Mucosa of descending colon (tissue), 3 donors: ENCODE measurements around the gene PALD1. TPM values are rescaled to one million over a fixed set of nuclear protein-coding genes. Genes with fewer than 3 reads are reported as not detected.

Source experiments
- ATAC-seq: fragments of 200-7000 bp; cut with Tn5 transposase; one replicate; pipeline ENCODE4 v1.9.1; 2020; ENCODE audit warnings: mild to moderate bottlenecking, moderate library complexity
- DNase-seq, 3 donors: peaks; one replicate each; pipeline ENCODE4 v3.0.0-alpha.2; 2020
- H3K36me3 ChIP-seq: fragments of 200-600 bp; one replicate; pipeline ENCODE4 v1.8.0; 2021; ENCODE audit warnings: low read depth, mild to moderate bottlenecking
- H3K4me1 ChIP-seq: fragments of 200-600 bp; one replicate; pipeline ENCODE4 v1.8.0; 2021; ENCODE audit warnings: low read depth, mild to moderate bottlenecking
- H3K4me3 ChIP-seq: fragments of 200-600 bp; one replicate; pipeline ENCODE4 v1.8.0; 2021; ENCODE audit warnings: mild to moderate bottlenecking
- H3K9me3 ChIP-seq: fragments of 200-600 bp; one replicate; pipeline ENCODE4 v1.8.0; 2021; ENCODE audit warnings: mild to moderate bottlenecking
- intact Hi-C, 2 donors: fragments of 100-400 bp; cut with DNase I in 1 of 2; cut with micrococcal nuclease in 1 of 2; formaldehyde crosslinking; loops; one replicate each; pipeline versions ENCODE4 v1.11.0 to v1.11.1; 2022; cut with DNase I, micrococcal nuclease
- total RNA-seq, 3 donors: library from RNA; stranded (reverse); fragmentation: NEBNext Ultra II Directional in 2 of 3; extraction: Animal tissue kit (Norgen Biotek cat#: 25700) in 2 of 3; gene quantifications; one replicate each; pipeline versions ENCODE4 v1.2.1 to v1.2.4, GENCODE V29; 2021 to 2023
- TF ChIP-seq, protein P1 (sequence below): fragments of 200-600 bp; IDR thresholded peaks from one replicate; pipeline ENCODE4 v1.8.0; 2022; ENCODE audit warnings: antibody characterized with exemption, mild to moderate bottlenecking
- donor health status: DM: no; HTN: no; CAD: no; lungs with moderate emphysema.
- donor health status: DM: no; HTN: no; CAD: no.
- donor health status: DM: no; HTN: yes; CAD: no.

PALD1 gene
- total RNA-seq, 3 donors from 2014 or later: 1.9 to 15.9 (median 3.2) TPM

DNA sequence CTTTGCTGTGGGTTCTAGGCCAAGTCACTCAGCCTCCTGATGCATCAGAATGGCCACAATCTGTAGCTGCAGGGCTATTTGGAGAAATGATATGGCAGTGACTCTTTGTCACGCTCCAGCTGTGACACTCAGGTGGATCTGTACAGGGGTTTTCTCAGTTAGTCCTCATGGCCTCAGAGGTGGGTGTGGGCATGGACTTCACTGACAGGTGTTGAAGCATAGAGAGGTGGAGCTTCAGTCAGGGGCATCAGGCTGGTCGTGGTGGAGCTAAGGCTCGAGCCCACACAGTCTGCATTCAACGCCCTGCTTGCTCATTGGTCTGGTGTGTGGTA is 21.2 kb downstream of the PALD1 start:
- Histone ChIP-seq H3K9me3 (no peaks in the 10 kb centered on the region), H3K4me1 (no peaks in the 10 kb centered on the region), H3K36me3 (no peaks in the 10 kb centered on the region), H3K4me3 (no peak overlapping the region)
- DNase-seq (no peak), ATAC-seq (no peak)
- intact Hi-C loops: no loop called here
- TF ChIP-seq, protein P1, sequence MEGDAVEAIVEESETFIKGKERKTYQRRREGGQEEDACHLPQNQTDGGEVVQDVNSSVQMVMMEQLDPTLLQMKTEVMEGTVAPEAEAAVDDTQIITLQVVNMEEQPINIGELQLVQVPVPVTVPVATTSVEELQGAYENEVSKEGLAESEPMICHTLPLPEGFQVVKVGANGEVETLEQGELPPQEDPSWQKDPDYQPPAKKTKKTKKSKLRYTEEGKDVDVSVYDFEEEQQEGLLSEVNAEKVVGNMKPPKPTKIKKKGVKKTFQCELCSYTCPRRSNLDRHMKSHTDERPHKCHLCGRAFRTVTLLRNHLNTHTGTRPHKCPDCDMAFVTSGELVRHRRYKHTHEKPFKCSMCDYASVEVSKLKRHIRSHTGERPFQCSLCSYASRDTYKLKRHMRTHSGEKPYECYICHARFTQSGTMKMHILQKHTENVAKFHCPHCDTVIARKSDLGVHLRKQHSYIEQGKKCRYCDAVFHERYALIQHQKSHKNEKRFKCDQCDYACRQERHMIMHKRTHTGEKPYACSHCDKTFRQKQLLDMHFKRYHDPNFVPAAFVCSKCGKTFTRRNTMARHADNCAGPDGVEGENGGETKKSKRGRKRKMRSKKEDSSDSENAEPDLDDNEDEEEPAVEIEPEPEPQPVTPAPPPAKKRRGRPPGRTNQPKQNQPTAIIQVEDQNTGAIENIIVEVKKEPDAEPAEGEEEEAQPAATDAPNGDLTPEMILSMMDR: no peak

DNA sequence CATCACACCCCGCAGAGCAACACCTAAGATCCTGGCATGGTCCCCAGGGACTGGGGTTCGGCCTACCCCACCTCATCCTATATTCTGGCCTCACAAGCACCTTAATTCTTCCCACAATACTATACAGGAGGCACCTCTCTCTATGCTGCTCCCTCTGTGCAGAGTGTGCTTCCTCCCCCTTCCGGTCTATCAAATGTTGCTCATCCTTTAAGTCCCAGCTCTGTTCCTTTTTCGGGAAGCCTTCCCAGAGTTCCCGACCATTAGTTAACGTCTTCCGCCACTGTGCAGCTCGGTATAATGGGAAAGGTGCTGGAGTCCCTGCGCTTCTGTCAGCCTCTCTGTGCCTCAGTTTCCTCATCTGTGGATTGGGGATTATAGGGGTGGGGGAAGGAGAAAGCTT is 21.8 kb downstream of the PALD1 start:
- Histone ChIP-seq H3K9me3 (no peaks in the 10 kb centered on the region), H3K36me3 (no peaks in the 10 kb centered on the region), H3K4me1 (no peaks in the 10 kb centered on the region), H3K4me3 (no peak overlapping the region)
- intact Hi-C loops: no loop called here
- no peak for DNase-seq
- TF ChIP-seq, protein P1: no peak
- no peak for ATAC-seq

DNA sequence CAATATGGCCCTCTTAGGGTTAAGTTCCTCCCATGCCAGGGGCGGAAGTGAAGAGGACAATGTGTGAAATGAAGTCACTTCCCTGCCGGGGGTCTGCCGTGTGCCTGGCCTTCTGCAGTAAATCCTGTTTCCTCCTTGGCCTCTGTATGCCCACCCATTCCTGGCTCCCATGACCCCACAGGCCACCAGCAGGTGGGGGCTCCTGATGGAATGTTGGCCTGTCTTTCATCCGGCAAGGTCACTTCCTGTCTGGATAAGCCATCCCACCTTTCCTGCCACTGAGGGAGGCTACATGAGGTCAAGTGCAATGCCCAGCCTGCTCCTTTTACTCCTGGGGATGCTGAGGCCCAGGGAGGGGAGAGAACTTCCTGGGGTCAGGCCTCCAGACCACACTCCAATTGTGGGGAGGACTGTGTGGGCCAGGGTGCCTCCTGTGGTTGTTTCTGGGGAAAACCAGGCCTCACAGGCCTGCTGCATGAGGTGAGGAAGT is 22.3 kb downstream of the PALD1 start:
- ATAC-seq (no peak), DNase-seq (no peak)
- no peak overlapping the region for H3K4me3 ChIP-seq
- TF ChIP-seq, protein P1: no peak
- no peaks in the 10 kb centered on the region for H3K4me1 ChIP-seq
- H3K9me3 ChIP-seq: no peaks in the 10 kb centered on the region
- intact Hi-C loops: no loop called here
- H3K36me3 ChIP-seq: no peaks in the 10 kb centered on the region

DNA sequence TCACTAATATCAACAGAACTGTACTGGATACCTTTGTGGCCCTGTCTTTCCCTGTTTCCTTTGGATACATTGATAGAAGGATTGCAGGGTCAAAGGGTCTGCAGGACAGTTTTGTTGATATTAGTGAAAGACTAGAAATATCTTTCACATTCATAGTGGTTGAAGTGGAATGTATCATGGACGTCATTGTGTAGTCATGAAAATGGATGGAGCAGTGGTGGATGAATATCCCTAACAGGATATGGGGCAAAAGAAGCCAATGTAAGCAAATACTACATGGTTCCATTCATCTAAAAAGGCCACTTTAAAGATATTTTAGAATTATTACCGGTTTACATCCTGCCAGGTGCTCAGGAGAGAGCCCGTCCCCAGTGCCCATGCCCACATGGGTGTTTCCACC is 23.8 kb downstream of the PALD1 start:
- Histone ChIP-seq H3K4me3 (no peak overlapping the region), H3K4me1 (no peaks in the 10 kb centered on the region), H3K9me3 (no peaks in the 10 kb centered on the region), H3K36me3 (no peaks in the 10 kb centered on the region)
- no peak for ATAC-seq
- intact Hi-C loops: no loop called here
- DNase-seq: no peak
- TF ChIP-seq, protein P1: no peak

DNA sequence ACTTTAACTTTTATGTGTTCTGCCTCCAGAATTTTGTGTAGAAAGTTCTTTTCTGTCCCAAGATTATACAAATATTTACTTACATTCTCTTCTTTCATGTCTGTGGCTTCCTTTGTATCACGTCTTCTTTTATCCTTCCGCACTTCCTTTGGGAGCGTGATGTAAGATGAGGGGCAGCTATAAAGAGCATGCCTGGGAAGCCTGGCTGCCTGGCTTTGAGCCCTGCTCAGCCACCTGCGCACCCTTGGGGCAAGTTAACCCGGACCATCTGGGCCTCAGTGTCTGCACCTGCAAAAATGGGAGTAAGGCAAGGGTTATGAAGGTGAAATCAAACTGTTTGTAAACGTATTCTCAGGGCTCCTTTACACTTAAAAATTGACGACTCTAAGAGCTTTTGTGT is 25.2 kb downstream of the PALD1 start:
- H3K36me3 ChIP-seq: no peaks in the 10 kb centered on the region
- H3K4me1 ChIP-seq: no peaks in the 10 kb centered on the region
- no peak overlapping the region for H3K4me3 ChIP-seq
- TF ChIP-seq, protein P1: no peak
- H3K9me3 ChIP-seq: no peaks in the 10 kb centered on the region
- intact Hi-C loops: no loop called here
- ATAC-seq (no peak), DNase-seq (no peak)
